NCI-H2107 treated with DMSO at 0.1 percent for 48 hours (cell line): ENCODE results near the gene SCRN3.
"Not testable (repeated sequence)": the region's sequence is repeated elsewhere in the genome, so short reads cannot be mapped to it uniquely, and the experiment has no call there.

Source experiments
- DNase-seq: peaks from one replicate; lab custom pipeline; 2025; ENCODE audit not compliant: unreplicated experiment; lab: John Stamatoyannopoulos, UW

The SCRN3 gene, protein sequence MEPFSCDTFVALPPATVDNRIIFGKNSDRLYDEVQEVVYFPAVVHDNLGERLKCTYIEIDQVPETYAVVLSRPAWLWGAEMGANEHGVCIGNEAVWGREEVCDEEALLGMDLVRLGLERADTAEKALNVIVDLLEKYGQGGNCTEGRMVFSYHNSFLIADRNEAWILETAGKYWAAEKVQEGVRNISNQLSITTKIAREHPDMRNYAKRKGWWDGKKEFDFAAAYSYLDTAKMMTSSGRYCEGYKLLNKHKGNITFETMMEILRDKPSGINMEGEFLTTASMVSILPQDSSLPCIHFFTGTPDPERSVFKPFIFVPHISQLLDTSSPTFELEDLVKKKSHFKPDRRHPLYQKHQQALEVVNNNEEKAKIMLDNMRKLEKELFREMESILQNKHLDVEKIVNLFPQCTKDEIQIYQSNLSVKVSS

DNA sequence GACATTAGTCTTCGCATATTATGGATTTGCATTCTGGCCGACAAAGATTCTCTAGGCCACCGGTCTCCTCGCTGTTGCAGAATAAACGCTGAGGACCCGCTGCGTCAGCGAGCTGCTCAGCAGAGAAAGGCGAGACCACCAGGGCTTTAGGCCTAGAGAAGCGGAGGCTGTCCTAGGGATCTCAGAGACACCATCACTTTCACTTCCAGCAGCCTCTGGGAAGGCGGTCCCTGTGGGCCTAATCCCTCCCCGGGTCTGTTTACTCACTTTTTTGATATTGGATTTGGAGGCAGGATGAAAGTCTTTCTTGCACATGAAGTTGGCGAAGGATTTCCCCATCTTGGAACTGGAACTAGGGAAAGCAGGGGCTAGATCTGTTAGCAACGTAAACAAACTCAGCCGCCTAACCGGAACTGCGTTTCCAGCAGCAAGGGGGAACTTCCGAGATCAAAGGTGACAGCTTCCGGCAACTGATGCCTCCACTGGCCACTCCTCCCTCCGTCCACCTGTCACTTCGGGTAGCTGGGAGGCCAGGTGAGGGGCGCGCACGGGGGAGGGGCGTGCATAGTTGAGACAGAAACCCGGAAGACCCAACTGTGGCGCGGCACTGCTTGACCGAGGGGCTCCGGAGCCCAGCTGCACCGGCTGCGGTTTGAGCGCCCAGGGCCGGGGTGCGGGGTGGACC, at the start of gene SCRN3:
SCRN3 (plus strand) TSS at position 447 of the 685 bp plus-strand sequence. CDS start 2,554 bp downstream, outside the sequence.
- DNase-seq: peak; percentile 84

DNA sequence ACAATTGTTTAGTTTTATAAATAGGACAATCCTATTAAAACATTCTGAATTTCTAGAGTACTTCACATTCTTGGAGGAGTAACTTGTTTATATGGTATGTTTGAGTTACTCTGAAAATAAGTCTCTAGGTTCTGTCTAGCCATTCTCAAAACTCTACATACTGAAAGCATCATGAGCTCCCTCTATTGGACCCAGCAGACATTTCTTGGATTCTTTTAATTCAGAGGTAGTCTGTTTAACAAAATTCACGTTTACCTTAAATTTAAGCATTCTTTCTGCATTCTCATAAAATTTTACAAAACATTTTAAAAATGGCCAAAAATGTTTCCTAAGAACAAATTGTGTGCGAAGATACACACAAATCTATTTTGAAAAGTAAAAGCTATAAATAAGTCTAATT, 45.5 kb upstream of the SCRN3 start:
- peak; percentile 41 for DNase-seq

DNA sequence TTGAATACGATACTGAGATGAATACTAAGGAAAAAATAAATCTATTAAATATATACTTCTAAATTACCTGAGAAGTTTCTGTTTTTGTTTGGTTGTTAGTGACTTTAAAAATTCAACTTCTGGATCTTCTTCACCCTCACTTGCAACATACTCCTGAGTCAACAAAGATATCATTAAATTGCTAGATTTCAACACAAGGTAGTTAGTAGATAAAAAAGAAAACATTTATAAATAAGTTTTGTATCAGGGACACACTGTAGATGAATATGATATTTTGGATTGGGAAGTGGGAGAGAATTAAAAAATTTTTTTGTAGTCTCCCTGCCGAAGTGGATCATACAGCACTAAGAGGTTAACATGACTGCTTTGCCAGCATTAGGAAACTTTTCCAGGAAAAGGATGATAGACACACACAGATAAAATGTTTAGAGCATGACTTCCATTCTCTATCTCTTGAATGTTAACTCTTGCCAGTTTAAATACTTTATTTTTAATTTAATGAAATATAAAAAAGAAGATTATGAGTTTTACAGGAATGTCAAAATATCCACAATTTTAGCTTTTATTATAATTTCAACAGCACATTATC, 44.8 kb upstream of the SCRN3 start:
- no peak for DNase-seq

DNA sequence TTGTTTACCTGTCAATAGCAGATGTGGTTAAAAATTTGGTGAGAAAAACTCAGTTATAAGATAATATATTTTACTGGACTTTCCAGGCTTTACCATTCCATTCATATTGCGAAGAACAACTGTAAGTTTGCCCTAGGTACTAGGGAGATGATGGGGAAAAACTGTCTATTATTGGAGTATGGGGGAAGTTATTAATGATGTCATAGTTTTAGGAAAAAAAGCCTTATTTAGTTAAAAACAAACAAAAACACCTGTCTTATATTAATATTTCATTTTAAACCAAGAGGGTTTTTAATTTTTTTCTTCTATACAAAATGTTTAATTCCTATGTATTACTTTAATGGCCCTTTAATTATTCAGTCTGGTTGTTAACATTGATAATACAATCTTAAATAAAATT, 42.5 kb upstream of the SCRN3 start:
- DNase-seq: no peak

DNA sequence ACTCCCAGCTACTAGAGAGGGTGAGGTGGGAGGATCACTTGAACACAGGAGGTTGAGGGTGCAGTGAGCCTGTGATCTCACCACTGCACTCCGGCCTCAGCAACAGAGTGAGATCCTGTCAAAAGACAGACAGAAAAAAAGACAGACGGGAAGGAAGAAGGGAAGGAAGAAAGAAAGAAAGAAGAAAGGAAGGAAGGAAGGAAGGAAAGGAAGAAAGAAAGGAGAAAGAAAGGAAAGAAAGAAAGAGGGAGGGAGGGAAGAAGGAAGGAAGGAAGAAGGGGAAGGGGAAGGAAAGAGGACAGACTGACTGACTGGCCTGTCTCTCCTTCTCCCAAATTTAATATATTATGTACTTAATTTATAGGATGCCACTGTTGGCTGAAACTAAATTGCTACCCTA, 39.2 kb upstream of the SCRN3 start:
- no peak for DNase-seq

DNA sequence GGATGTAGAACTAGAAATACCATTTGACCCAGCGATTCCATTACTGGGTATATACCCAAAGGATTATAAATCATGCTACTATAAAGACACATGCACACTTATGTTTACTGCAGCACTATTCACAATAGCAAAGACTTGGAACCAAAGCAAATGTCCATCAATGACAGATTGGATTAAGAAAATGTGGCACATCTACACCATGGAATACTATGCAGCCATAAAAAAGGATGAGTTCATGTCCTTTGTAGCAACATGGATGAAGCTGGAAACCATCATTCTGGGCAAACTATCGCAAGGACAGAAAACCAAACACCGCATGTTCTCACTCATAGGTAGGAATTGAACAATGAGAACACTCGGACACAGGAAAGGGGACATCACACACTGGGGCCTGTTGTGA, 35.9 kb upstream of the SCRN3 start:
- DNase-seq: not testable (repeated sequence)

DNA sequence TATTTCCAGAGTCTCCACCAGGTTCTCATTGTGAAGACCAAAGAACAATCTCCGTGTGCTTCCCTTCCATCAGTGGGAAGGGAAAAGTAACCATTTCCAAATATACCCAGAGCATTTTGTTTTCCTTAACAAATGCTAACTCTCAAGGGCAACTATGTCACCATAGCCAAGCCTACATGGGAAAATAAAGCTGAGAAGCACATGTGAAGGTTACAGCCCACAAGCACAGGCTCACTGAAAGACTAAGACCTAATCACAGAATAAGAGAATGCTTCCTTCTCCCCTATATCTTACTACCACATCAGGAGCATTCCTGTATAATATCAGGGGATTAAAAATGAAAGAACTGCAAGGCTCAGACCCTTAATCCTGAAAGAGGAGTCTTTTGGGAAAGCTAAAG, 32.6 kb upstream of the SCRN3 start:
- no peak for DNase-seq

DNA sequence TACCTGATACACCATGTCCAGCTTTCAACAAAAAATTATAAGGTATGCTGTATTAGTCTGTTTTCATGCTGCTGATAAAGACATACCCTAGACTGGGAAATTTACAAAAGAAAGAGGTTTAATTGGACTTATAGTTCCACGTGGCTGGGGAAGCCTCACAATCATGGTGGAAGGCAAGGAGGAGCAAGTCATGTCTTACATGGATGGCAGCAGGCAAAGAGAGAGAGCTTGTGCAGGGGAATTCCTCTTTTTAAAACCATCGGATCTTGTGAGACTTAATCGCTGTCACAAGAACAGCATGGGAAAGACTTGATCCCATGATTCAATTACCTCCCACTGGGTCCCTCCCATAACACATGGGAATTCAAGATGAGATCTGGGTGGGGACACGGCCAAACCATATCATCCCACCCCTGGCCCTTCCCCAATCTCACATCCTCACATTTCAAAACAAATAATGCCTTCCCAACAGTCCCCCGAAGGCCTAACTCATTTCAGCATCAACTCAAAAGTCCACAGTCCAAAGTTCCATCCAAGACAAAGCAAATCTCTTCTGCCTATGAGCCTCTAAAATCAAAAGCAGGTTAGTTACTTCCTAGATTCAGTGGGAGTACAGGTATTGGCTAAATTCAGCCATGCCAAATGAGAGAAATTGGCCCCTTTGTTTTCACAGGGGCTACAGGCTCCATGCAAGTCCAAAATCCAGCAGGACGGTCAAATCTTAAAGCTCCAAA, 31.9 kb upstream of the SCRN3 start:
- DNase-seq: not testable (repeated sequence)

DNA sequence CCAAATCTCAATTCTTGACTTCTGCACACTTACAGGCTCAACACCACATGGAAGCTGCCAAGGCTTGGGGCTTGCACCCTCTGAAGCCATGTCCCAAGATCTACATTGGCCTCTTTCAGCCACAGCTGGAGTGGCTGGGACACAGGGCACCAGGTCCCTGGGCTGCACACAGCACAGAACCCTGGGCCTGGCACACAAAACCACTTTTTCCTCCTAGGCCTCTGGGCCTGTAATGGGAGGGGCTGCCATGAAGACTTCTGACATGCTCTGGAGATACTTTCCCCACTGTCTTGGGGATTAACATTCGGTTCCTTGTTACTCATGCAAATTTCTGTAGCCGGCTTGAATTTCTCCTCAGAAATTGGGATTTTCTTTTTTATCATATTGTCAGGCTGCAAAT, 30.9 kb upstream of the SCRN3 start:
- DNase-seq: no peak

DNA sequence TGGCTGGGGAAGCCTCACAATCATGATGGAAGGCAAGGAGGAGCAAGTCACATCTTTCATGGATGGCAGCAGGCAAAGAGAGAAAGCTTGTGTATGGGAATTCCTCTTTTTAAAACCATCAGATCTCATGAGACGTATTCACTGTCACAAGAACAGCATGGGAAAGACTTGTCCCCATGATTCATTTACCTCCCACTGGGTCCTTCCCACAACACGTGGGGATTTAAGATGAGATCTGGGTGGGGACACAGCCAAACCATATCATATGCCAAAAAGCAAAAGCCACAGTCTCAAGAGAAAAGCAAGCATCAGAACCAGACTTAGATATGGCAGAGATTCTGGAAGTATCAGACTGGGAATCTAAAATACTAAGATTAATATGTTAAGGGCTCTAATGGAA, 30.0 kb upstream of the SCRN3 start:
- DNase-seq: no peak

DNA sequence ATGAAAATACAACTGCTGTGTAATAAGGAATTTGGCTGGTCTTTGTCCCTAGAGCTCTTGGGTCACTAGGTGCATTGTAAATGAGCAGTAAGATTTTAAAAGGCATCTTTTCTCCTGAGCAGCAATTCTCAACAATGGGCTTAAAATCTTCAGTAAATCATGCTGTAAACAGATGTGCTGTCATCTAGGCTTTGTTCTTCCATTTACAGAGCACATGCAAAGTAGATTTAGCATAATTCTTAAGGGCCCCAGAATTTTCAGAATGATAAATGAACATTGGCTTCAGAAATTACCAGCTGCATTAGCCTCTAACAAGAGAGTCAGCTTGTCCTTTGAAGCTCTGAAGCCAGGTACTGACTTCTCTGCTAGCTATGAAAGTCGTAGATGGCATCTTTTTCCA, 26.8 kb upstream of the SCRN3 start:
- no peak for DNase-seq

DNA sequence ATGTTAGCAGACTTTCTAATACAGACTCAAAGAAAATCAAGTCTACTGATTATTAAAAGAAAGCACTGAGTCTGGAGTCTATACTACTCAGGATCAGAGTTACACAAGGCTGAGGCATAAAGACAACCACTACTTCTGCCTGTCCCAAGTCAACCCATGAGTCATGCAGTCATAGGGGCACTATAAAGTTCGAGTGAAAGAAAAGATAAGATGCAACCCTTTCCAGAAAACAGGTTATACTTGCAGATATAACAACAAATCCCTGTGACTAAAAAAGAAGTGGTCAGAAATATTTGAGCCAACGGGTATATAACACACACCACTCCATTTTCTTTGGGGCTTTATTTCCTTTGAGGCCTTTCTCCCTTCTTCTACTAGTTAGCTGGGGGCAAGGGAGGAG, 18.6 kb upstream of the SCRN3 start:
- DNase-seq: no peak

DNA sequence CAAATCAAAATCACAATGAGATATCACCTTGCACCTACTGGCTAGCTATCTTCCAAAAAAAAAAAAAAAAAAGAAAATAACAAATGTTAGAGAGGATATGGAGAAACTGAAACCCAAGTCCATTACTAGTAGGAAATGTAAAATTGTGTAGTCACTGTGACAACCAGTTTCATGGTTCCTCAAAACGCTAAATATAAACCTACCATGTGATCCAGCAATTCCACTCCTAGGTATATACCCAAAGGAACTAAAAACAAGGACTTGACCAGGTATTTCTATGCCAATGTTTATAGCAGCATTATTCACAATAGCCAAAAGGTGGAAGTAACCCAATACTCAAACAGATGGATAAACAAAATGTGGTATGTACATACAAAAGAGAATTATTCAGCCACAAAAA, 11.7 kb upstream of the SCRN3 start:
- DNase-seq: no peak

DNA sequence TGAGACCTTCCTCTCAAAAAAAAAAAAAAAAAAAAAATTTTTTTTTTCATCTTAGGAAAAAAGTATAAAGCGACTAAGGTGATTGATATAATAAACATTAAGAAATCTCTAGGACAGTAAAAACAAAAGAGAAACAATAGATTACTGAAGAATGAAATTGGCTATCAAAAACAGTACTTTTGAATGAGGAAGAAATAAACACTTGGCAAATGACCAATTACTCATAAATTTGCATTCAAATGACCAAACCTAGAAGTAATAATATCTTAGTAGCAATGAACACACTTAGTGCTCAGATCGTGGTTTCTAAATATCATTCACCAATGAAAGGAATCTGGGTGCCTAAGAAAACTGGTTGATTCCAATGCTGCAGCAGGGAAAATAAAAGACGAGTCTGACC, 10.3 kb upstream of the SCRN3 start:
- DNase-seq: no peak

DNA sequence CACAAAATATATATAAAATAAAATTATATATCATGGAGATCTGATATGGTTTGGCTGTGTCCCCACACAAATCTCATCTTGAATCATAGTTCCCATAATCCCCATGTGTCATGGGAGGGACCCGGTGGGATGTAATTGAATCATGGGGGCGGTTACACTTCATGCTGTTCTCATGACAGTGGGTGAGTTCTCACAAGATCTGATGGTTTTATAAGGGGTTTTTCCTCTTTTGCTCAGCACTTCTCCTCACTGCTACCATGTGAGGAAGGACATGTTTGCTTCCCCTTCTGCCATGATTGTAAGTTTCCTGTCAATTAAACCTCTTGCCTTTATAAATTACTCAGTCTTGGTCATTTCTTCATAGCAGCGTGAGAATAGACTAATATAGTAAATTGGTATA, 6.8 kb upstream of the SCRN3 start:
- not testable (repeated sequence) for DNase-seq

DNA sequence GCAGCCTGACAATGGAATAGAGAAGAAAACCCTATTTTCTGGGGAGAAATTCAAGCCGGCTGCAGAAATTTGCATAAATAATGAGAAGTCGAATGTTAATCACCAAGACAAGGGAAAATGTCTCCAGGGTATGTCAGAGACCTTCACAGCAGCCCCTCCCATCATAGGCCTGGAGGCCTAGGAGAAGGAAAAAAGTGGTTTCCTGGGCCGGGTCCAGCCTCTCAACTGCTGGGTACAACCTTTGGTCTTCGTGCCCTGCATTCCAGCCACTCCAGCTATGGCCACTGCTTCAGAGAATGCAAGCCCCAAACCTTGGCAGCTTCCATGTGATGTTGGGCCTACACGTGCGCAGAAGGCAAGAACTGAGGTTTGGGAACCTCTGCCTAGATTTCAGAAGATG, 6.0 kb upstream of the SCRN3 start:
- DNase-seq: no peak

DNA sequence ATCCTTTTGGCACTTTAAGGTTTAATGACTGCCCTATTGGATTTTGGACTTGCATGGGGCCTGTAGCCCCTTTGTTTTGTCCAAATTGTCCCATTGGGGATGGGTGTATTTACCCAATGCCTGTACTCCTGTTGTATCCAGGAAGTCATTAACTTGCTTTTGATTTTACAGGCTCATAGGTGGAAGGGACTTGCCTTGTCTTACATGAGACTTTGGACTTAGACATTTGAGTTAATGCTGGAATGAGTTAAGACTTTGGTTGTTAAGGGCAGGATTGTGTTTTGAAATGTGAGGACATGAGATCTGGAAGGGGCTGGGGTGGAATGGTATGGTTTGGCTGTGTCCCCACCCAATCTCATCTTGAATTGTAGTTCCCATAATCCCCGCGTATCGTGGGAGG, 5.2 kb upstream of the SCRN3 start:
- not testable (repeated sequence) for DNase-seq

DNA sequence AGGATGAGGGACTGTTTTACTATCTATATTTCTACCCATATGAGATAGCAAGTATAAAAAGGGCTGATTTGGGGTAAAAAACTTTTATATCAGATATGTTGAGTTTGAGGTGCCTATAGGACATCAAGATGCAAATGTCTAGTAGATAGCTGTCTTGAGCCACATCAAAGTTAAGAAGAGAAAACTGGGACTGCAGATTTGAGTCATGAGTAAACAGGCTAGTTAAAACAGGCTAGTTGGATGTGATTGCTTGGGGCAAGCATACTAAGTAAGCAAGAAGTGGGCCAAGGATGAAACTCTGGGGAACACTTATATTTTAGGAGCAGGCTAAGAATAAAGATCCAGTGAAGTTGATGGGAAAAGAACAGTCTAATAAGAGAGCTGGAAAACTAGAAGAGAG, 2.8 kb upstream of the SCRN3 start:
- DNase-seq: no peak

DNA sequence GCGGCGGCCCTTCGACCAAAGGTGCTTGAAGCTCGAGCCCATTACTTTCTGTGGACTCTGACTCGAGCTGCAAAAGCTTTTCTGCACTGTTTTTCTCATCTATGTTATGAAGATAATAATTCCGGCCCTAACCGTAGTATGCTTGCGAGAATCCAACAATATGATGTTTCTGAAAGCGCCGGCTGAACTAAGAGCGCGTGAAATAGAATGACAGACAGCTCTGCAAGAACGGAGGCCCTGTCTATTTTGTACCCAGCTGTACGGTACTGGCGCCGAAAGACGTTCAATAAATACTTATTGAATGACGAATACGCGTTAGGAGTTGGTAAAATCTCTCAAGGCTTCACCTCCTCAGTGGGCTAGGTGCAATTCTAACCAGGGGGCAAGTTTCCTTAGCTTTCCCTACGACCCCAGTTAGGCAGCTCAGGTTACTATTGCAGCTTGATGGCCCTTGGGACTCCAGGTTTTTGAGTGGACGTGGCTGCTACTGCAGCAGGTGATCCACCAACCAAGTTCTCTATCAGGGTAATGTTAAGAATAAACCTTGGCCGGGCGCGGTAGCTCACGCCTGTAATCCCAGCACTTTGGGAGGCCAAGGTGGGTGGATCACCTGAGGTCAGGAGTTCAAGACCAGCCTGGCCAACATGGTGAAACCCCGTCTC, 570 bp downstream of the SCRN3 start:
- peak; percentile 76 for DNase-seq

DNA sequence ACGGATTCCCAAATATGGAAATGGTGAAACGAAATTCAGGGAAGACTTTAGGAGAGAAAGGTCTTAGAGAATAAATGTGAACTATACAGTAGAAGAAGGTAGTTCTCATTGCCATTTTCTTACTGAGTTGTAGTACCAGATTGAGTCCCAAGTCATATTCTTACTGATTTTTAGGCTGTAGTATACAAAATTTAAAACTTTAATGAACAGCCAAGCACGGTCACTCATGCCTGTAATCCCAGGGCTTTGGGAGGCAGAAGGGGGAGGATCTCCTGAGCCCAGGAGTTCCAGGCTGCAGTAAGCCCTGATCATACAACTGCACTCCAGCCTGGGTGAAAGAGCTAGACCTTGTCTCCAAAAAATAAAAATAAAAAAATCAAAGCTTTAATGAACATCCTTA, 2.2 kb downstream of the SCRN3 start:
- no peak for DNase-seq

DNA sequence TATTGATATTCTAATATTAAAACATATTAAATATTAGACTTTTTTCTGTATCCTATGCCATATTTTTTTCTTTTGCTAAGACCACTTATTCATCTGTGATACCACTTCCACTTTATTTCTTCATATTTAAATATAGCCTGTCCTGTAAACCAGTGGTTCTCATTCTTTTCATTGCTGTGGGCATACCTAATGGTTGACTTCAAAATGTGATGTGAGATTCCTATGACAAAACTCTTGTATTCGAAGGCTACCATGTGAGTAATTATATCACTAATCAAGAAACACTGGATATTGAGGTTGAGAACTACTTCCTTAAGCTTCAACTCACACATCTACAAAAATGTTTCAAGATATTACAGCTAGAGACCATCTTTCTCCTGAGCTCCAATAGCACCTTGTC, 3.6 kb downstream of the SCRN3 start:
- DNase-seq: no peak
